Activated T-helper 17 cell treated with anti-CD3 and anti-CD28 coated beads, Interleukin-2, amount 50 U/mL, for 72 hours (primary cell): ENCODE measurements around the gene FKTN. TPM values are rescaled to one million over a fixed set of nuclear protein-coding genes. Genes with fewer than 3 reads are reported as not detected.
"Not testable (repeated sequence)": the region's sequence is repeated elsewhere in the genome, so short reads cannot be mapped to it uniquely, and the experiment has no call there.

Source experiments
- ATAC-seq: fragments of 150-1000 bp; cut with Tn5 transposase; replicated peaks from 2 replicates; pipeline ENCODE4 v1.10.0; 2021; ENCODE audit warnings: mild to moderate bottlenecking, moderate library complexity
- H3K27ac Mint-ChIP-seq: one replicate; pipeline ENCODE4 v1.8.0; 2022; ENCODE audit warnings: mixed read lengths
- H3K27me3 Mint-ChIP-seq: one replicate; pipeline ENCODE4 v1.8.0; 2022; ENCODE audit warnings: mixed read lengths
- H3K36me3 Mint-ChIP-seq: one replicate; pipeline ENCODE4 v1.8.0; 2022; ENCODE audit warnings: low read depth, mild to moderate bottlenecking, mixed read lengths
- H3K4me1 Mint-ChIP-seq: one replicate; pipeline ENCODE4 v1.8.0; 2022; ENCODE audit warnings: mixed read lengths
- H3K4me3 Mint-ChIP-seq: one replicate; pipeline ENCODE4 v1.8.0; 2022; ENCODE audit warnings: mild to moderate bottlenecking, mixed read lengths
- H3K9me3 Mint-ChIP-seq: one replicate; pipeline ENCODE4 v1.8.0; 2022; ENCODE audit warnings: mixed read lengths
- total RNA-seq, 2 donors: library from RNA; stranded (reverse); gene quantifications; one replicate each; pipeline ENCODE4 v1.2.3, GENCODE V29; 2022

The FKTN gene
- total RNA-seq, 2 donors from 2014 or later, result 5.5 to 12.2 TPM

DNA sequence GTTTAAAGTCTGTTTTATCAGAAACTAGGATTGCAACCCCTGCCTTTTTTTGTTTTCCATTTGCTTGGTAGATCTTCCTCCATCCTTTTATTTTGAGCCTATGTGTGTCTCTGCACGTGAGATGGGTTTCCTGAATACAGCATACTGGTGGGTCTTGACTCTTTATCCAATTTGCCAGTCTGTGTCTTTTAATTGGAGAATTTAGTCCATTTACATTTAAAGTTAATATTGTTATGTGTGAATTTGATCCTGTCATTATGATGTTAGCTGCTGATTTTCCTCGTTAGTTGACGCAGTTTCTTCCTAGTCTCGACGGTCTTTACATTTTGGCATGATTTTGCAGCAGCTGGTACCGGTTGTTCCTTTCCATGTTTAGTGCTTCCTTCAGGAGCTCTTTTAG, 22.0 kb downstream of the FKTN start:
- H3K36me3 Mint-ChIP-seq, result peaks cover 35% of the 10 kb centered on the region
- not testable (repeated sequence) for H3K27ac Mint-ChIP-seq, ATAC-seq, H3K4me3 Mint-ChIP-seq, H3K9me3 Mint-ChIP-seq, H3K4me1 Mint-ChIP-seq, H3K27me3 Mint-ChIP-seq

GRCh38 chr9:105581550-105581949, 23.6 kb downstream of the FKTN start:
- not testable (repeated sequence) for H3K27ac Mint-ChIP-seq, H3K27me3 Mint-ChIP-seq, H3K9me3 Mint-ChIP-seq, H3K4me1 Mint-ChIP-seq, H3K4me3 Mint-ChIP-seq, ATAC-seq
- peaks cover 21% of the 10 kb centered on the region for H3K36me3 Mint-ChIP-seq

- no peak overlapping the region for H3K4me3 Mint-ChIP-seq
- no peak for ATAC-seq
- no peak overlapping the region for H3K27ac Mint-ChIP-seq
- H3K27me3 Mint-ChIP-seq, result no peaks in the 10 kb centered on the region
- no peaks in the 10 kb centered on the region for H3K4me1 Mint-ChIP-seq
- H3K9me3 Mint-ChIP-seq, result peaks cover 6% of the 10 kb centered on the region
- H3K36me3 Mint-ChIP-seq, result peaks cover 34% of the 10 kb centered on the region
These were observed 35.2 kb downstream of the FKTN start for GRCh38 chr9:105593145-105593544.

DNA sequence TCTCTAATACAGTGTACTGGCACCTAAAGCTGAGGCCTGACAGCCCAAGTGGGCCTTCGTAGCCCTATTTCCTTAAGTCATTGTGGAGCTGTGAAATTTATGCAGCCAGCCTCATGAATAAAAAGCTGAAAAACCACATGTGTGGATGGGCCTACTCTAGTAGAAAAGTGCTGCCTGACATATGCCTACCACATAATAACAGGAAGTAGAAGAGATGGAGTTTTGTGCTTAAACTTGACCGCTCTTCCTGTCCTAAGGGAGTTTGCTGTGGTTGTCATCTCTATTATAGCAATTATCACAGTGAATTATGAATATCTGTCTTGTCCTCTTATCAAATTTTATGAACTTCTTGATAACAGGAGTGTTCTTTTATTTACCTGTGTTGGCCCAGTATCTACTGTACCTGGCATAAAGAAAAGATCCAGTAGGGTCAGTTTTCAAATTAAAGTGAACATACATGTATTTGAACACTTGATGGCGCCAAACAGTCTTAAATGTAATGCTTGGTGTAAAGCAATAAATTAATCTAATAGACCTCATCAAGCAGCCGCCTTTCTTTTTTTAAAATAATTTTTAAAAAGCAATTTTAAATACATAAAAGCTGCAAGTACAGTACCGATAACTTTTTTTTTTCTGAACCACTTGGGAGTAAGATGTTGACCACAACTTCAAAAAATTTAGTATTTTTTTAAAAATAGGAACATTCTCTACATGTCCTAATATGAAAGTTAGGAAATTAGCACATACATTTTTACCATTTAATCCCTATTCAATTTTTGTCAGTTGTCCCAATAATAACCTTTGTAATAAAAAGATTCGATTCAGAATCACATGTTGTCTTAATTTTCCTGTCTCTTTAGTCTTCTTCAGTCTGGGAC, 51.0 kb downstream of the FKTN start:
- Mint-ChIP-seq H3K4me1 (no peaks in the 10 kb centered on the region), H3K36me3 (peaks cover 25% of the 10 kb centered on the region), H3K4me3 (no peak overlapping the region), H3K27me3 (no peaks in the 10 kb centered on the region), H3K9me3 (no peaks in the 10 kb centered on the region), H3K27ac (no peak overlapping the region)
- no peak for ATAC-seq

DNA sequence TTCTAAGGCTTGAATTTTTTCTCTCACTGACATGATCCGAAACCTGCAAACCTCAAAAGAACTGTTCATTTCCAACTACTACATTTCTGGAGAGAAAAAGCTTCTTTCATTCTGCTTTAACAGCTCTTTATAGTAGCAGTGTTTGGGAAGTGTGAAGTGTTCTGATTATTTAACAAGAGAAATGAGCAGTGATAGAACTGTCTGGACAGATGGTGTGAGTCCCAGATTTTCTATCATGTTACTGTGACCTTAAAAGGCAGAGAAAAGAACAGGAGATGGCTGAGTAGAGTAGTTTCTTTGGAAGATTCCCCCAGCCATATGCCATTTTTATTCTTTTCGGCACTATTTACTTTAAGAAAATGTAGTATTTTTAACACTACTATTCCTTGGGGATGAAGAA, 63.1 kb downstream of the FKTN start:
- Mint-ChIP-seq H3K4me1 (no peaks in the 10 kb centered on the region), H3K4me3 (no peak overlapping the region), H3K27me3 (no peaks in the 10 kb centered on the region), H3K27ac (no peak overlapping the region), H3K36me3 (peaks cover 27% of the 10 kb centered on the region), H3K9me3 (no peaks in the 10 kb centered on the region)
- ATAC-seq, result no peak

- no peaks in the 10 kb centered on the region for H3K9me3 Mint-ChIP-seq
- H3K4me1 Mint-ChIP-seq, result no peaks in the 10 kb centered on the region
- H3K27me3 Mint-ChIP-seq, result no peaks in the 10 kb centered on the region
- no peak for ATAC-seq
- H3K4me3 Mint-ChIP-seq, result no peak overlapping the region
- H3K27ac Mint-ChIP-seq, result no peak overlapping the region
- peaks cover 55% of the 10 kb centered on the region for H3K36me3 Mint-ChIP-seq
These were observed 67.2 kb downstream of the FKTN start for GRCh38 chr9:105625088-105625487.

DNA sequence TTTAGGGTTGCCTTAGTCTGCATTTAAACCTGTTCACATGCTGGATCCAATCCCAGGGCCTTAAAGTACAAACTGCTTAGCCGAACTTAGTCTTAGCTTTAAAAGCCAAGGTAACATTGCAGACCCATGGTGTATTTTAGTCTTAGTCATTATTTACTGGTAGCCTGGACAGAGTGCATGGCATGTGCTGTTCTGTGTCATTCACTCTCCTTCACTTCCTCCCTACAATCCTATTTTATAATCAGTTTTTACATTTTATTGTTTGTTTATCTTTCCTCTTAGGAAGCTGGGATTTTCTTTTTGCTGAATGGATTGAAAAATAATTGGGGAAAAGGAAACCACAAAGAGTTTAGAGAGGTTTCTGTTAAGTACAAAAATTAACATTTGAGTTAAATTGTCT, 74.9 kb downstream of the FKTN start:
- no peak overlapping the region for H3K4me3 Mint-ChIP-seq
- no peaks in the 10 kb centered on the region for H3K9me3 Mint-ChIP-seq
- H3K4me1 Mint-ChIP-seq, result no peaks in the 10 kb centered on the region
- peaks cover 32% of the 10 kb centered on the region for H3K36me3 Mint-ChIP-seq
- H3K27ac Mint-ChIP-seq, result no peak overlapping the region
- H3K27me3 Mint-ChIP-seq, result no peaks in the 10 kb centered on the region
- ATAC-seq, result no peak

- H3K4me3 Mint-ChIP-seq, result no peak overlapping the region
- ATAC-seq, result no peak
- H3K36me3 Mint-ChIP-seq, result peaks cover 26% of the 10 kb centered on the region
- H3K9me3 Mint-ChIP-seq, result no peaks in the 10 kb centered on the region
- H3K27me3 Mint-ChIP-seq, result no peaks in the 10 kb centered on the region
- H3K4me1 Mint-ChIP-seq, result no peaks in the 10 kb centered on the region
- no peak overlapping the region for H3K27ac Mint-ChIP-seq
These were observed 75.5 kb downstream of the FKTN start for GRCh38 chr9:105633411-105633810.

GRCh38 chr9:105636331-105636730, 78.4 kb downstream of the FKTN start:
- Mint-ChIP-seq H3K27me3 (no peaks in the 10 kb centered on the region), H3K4me1 (no peaks in the 10 kb centered on the region), H3K9me3 (no peaks in the 10 kb centered on the region), H3K27ac (no peak overlapping the region), H3K4me3 (no peak overlapping the region), H3K36me3 (peaks cover 23% of the 10 kb centered on the region)
- no peak for ATAC-seq

- no peaks in the 10 kb centered on the region for H3K9me3 Mint-ChIP-seq
- no peaks in the 10 kb centered on the region for H3K27me3 Mint-ChIP-seq
- H3K36me3 Mint-ChIP-seq, result peaks cover 23% of the 10 kb centered on the region
- H3K4me3 Mint-ChIP-seq, result no peak overlapping the region
- ATAC-seq, result no peak
- H3K27ac Mint-ChIP-seq, result no peak overlapping the region
- no peaks in the 10 kb centered on the region for H3K4me1 Mint-ChIP-seq
These were observed 80.0 kb downstream of the FKTN start for GRCh38 chr9:105637787-105638395.

- no peaks in the 10 kb centered on the region for H3K9me3 Mint-ChIP-seq
- no peak for ATAC-seq
- H3K36me3 Mint-ChIP-seq, result peaks cover 23% of the 10 kb centered on the region
- H3K4me3 Mint-ChIP-seq, result no peak overlapping the region
- H3K4me1 Mint-ChIP-seq, result no peaks in the 10 kb centered on the region
- H3K27ac Mint-ChIP-seq, result no peak overlapping the region
- H3K27me3 Mint-ChIP-seq, result no peaks in the 10 kb centered on the region
These were observed 82.0 kb downstream of the FKTN start for GRCh38 chr9:105639936-105640335.

- Mint-ChIP-seq H3K9me3 (no peaks in the 10 kb centered on the region), H3K4me1 (no peaks in the 10 kb centered on the region), H3K27ac (no peak overlapping the region), H3K4me3 (no peak overlapping the region), H3K36me3 (peaks cover 10% of the 10 kb centered on the region), H3K27me3 (no peaks in the 10 kb centered on the region)
- no peak for ATAC-seq
These were observed 85.9 kb downstream of the FKTN start for GRCh38 chr9:105643795-105644194.

- no peak overlapping the region for H3K27ac Mint-ChIP-seq
- ATAC-seq, result no peak
- H3K9me3 Mint-ChIP-seq, result no peaks in the 10 kb centered on the region
- no peaks in the 10 kb centered on the region for H3K27me3 Mint-ChIP-seq
- H3K4me1 Mint-ChIP-seq, result no peaks in the 10 kb centered on the region
- H3K36me3 Mint-ChIP-seq, result no peaks in the 10 kb centered on the region
- no peak overlapping the region for H3K4me3 Mint-ChIP-seq
These were observed 89.1 kb downstream of the FKTN start for GRCh38 chr9:105646879-105647594.

GRCh38 chr9:105647595-105648349, 89.8 kb downstream of the FKTN start:
- no peak for ATAC-seq
- H3K27me3 Mint-ChIP-seq, result no peaks in the 10 kb centered on the region
- H3K27ac Mint-ChIP-seq, result no peak overlapping the region
- H3K4me1 Mint-ChIP-seq, result no peaks in the 10 kb centered on the region
- no peaks in the 10 kb centered on the region for H3K9me3 Mint-ChIP-seq
- no peaks in the 10 kb centered on the region for H3K36me3 Mint-ChIP-seq
- no peak overlapping the region for H3K4me3 Mint-ChIP-seq
